Left lung (tissue), 10 donors: ENCODE results near the gene UGT1A4. TPM values are rescaled to one million over a fixed set of nuclear protein-coding genes. Genes with fewer than 3 reads are reported as not detected.

ENCODE experiments used
- ATAC-seq: fragments of 200-7000 bp; cut with Tn5 transposase; one replicate; pipeline ENCODE4 v1.9.1; 2020; ENCODE audit warnings: moderate library complexity
- DNase-seq, 4 donors: peaks; one replicate each; pipeline ENCODE4 v3.0.0-alpha.2; 2013 to 2020
- H3K27ac ChIP-seq, 2 donors: fragments of 200-600 bp; sonication (generic) in 1 of 2; one replicate each; pipeline versions ENCODE4 v1.5.0 to v1.8.0; 2020 to 2021
- H3K27me3 ChIP-seq, 2 donors: fragments of 200-600 bp; sonication (generic) in 1 of 2; one replicate each; pipeline versions ENCODE4 v1.5.0 to v1.8.0; 2020 to 2021
- H3K36me3 ChIP-seq, 2 donors: fragments of 200-600 bp; sonication (generic) in 1 of 2; one replicate each; pipeline versions ENCODE4 v1.5.0 to v1.8.0; 2020 to 2021
- H3K4me1 ChIP-seq, 2 donors: fragments of 200-600 bp; one replicate each; pipeline ENCODE4 v1.8.0; 2021
- H3K4me3 ChIP-seq, 2 donors: fragments of 200-600 bp; sonication (generic) in 1 of 2; one replicate each; pipeline versions ENCODE4 v1.5.0 to v1.8.0; 2020 to 2021; ENCODE audit warnings: mild to moderate bottlenecking in 1 of 2
- H3K9me3 ChIP-seq, 2 donors: fragments of 200-600 bp; sonication (generic) in 1 of 2; one replicate each; pipeline versions ENCODE4 v1.5.0 to v1.8.0; 2020 to 2021
- CTCF ChIP-seq, 2 donors: fragments of 200-600 bp; sonication (generic) in 1 of 2; IDR thresholded peaks; one replicate each; pipeline versions ENCODE4 v1.5.0 to v1.8.0; 2021; ENCODE audit warnings: antibody characterized with exemption in 2 of 2
- intact Hi-C, 2 donors: fragments of 100-400 bp; cut with DNase I; formaldehyde crosslinking; loops; one replicate each; pipeline versions ENCODE4 v1.11.2 to v1.14.2; 2022
- polyA plus RNA-seq, 6 donors: library from polyadenylated mRNA; unstranded; fragments of 120-200 nt; gene quantifications; one replicate each; pipeline ENCODE4 v1.2.1, GENCODE V29; 2013; ENCODE audit not compliant: insufficient read length in 6 of 6
- total RNA-seq, 2 donors: library from RNA; stranded (reverse); fragmentation: NEBNext Ultra II Directional; extraction: Animal tissue kit (Norgen Biotek cat#: 25700); gene quantifications; one replicate each; pipeline ENCODE4 v1.2.1, GENCODE V29; 2021
- donor health status: DM: no; HTN: yes; CAD: no.
- donor health status: DM: no; HTN: no; CAD: no.

Gene UGT1A4
- total and polyA plus RNA-seq, 8 donors = not detected

- H3K27me3 ChIP-seq = no peaks in the 10 kb centered on the region
- DNase-seq (no peak), ATAC-seq (no peak)
- no peaks in the 10 kb centered on the region for H3K9me3 ChIP-seq
- H3K27ac ChIP-seq = no peak overlapping the region
- TF ChIP-seq CTCF (IDR thresholded peaks at IDR 0.05) = no peak
- H3K36me3 ChIP-seq = no peaks in the 10 kb centered on the region
- H3K4me3 ChIP-seq = no peak overlapping the region
- H3K4me1 ChIP-seq = no peaks in the 10 kb centered on the region
- intact Hi-C loops = no loop called here
Measured at GRCh38 chr2:233690444-233690843, 28.1 kb upstream of the UGT1A4 start.

GRCh38 chr2:233691443-233692433 lies 26.8 kb upstream of the UGT1A4 start:
- intact Hi-C loops = no loop called here
- ATAC-seq = no peak
- H3K4me1 ChIP-seq = no peaks in the 10 kb centered on the region

GRCh38 chr2:233692648-233693047 lies 25.9 kb upstream of the UGT1A4 start, which contains the start of gene UGT1A6:
TSS of gene UGT1A6 (plus strand) at chr2:233692890. CDS start at chr2:233693005, 115 bp downstream.
- intact Hi-C loops = no loop called here
- Histone ChIP-seq H3K9me3 (no peaks in the 10 kb centered on the region), H3K4me1 (no peaks in the 10 kb centered on the region), H3K27me3 (no peaks in the 10 kb centered on the region), H3K27ac (no peak within 1 kb of the TSS), H3K36me3 (no peaks in the 10 kb centered on the region), H3K4me3 (no peak within 1 kb of the TSS)
- no peak for TF ChIP-seq CTCF (IDR thresholded peaks at IDR 0.05)
- ATAC-seq (no peak), DNase-seq (no peak)

More at GRCh38 chr2:233691443-233692433, 26.8 kb upstream of the UGT1A4 start:
- no peaks in the 10 kb centered on the region for H3K36me3 ChIP-seq
- no peak for TF ChIP-seq CTCF (IDR thresholded peaks at IDR 0.05)
- H3K4me3 ChIP-seq = no peak overlapping the region
- no peak overlapping the region for H3K27ac ChIP-seq
- H3K9me3 ChIP-seq = no peaks in the 10 kb centered on the region
- H3K27me3 ChIP-seq = no peaks in the 10 kb centered on the region
- DNase-seq = no peak

GRCh38 chr2:233693963-233694362 lies 24.6 kb upstream of the UGT1A4 start:
- intact Hi-C loops = no loop called here
- no peak overlapping the region for H3K27ac ChIP-seq
- no peaks in the 10 kb centered on the region for H3K27me3 ChIP-seq
- TF ChIP-seq CTCF (IDR thresholded peaks at IDR 0.05) = no peak
- ATAC-seq (no peak), DNase-seq (no peak)
- H3K4me3 ChIP-seq = no peak overlapping the region
- no peaks in the 10 kb centered on the region for H3K36me3 ChIP-seq
- no peaks in the 10 kb centered on the region for H3K9me3 ChIP-seq
- no peaks in the 10 kb centered on the region for H3K4me1 ChIP-seq

GRCh38 chr2:233698740-233699139 lies 19.8 kb upstream of the UGT1A4 start:
- DNase-seq = no peak
- no peaks in the 10 kb centered on the region for H3K27me3 ChIP-seq
- intact Hi-C loops = no loop called here
- no peak overlapping the region for H3K27ac ChIP-seq
- no peak overlapping the region for H3K4me3 ChIP-seq
- no peaks in the 10 kb centered on the region for H3K4me1 ChIP-seq
- H3K9me3 ChIP-seq = no peaks in the 10 kb centered on the region
- no peak for ATAC-seq
- no peaks in the 10 kb centered on the region for H3K36me3 ChIP-seq
- no peak for TF ChIP-seq CTCF (IDR thresholded peaks at IDR 0.05)
